Right renal cortex interstitium (tissue), 3 donors: ENCODE data around the gene MPZL3. TPM values are rescaled to one million over a fixed set of nuclear protein-coding genes. Genes with fewer than 3 reads are reported as not detected.

Experiments used
- DNase-seq, 3 donors: peaks; one replicate each; pipeline ENCODE4 v3.0.0-alpha.2; 2013; ENCODE audit warnings: low read depth in 3 of 3, low spot score in 2 of 3
- polyA plus RNA-seq, 3 donors: library from polyadenylated mRNA; unstranded; fragments of 120-200 nt; gene quantifications; one replicate each; pipeline ENCODE4 v1.2.1, GENCODE V29; 2013; ENCODE audit not compliant: insufficient read length in 3 of 3

MPZL3 gene
- polyA plus RNA-seq, 3 donors = 4.7 to 6.1 (median 5.3) TPM

- DNase-seq = no peak
These were observed 18.3 kb downstream of the MPZL3 start for GRCh38 chr11:118233850-118234249.

- no peak for DNase-seq
These were observed 18.8 kb downstream of the MPZL3 start for GRCh38 chr11:118233377-118233776.

GRCh38 chr11:118232659-118233058 lies 19.5 kb downstream of the MPZL3 start:
- no peak for DNase-seq

- no peak for DNase-seq
These were observed 20.7 kb downstream of the MPZL3 start for GRCh38 chr11:118231461-118231860.

- no peak for DNase-seq
These were observed 22.1 kb downstream of the MPZL3 start for GRCh38 chr11:118230088-118230487.

GRCh38 chr11:118229274-118229847 lies 22.8 kb downstream of the MPZL3 start:
- DNase-seq = no peak

GRCh38 chr11:118227865-118228785 lies 24.0 kb downstream of the MPZL3 start:
- no peak for DNase-seq

GRCh38 chr11:118226781-118227180 lies 25.4 kb downstream of the MPZL3 start:
- no peak for DNase-seq

GRCh38 chr11:118226296-118226695 lies 25.9 kb downstream of the MPZL3 start:
- DNase-seq = no peak

- no peak for DNase-seq
These were observed 27.5 kb downstream of the MPZL3 start, which contains the start of gene JAML for GRCh38 chr11:118224511-118225188. Gene JAML (minus strand): TSS chr11:118225011. CDS start chr11:118214866, 10,145 bp downstream.

- no peak for DNase-seq
These were observed 28.2 kb downstream of the MPZL3 start for GRCh38 chr11:118223992-118224391.

GRCh38 chr11:118223570-118223969 lies 28.6 kb downstream of the MPZL3 start:
- DNase-seq = no peak

- no peak for DNase-seq
These were observed 29.7 kb downstream of the MPZL3 start for GRCh38 chr11:118222437-118222836.

GRCh38 chr11:118221419-118221818 lies 30.7 kb downstream of the MPZL3 start:
- DNase-seq = no peak

- DNase-seq = no peak
These were observed 32.4 kb downstream of the MPZL3 start for GRCh38 chr11:118219732-118220131.

GRCh38 chr11:118219244-118219643 lies 32.9 kb downstream of the MPZL3 start:
- DNase-seq = no peak

- no peak for DNase-seq
These were observed 34.6 kb downstream of the MPZL3 start for GRCh38 chr11:118217575-118217974.

GRCh38 chr11:118216621-118217481 lies 35.3 kb downstream of the MPZL3 start:
- DNase-seq = no peak

- no peak for DNase-seq
These were observed 36.4 kb downstream of the MPZL3 start for GRCh38 chr11:118215765-118216164.

GRCh38 chr11:118215262-118215661 lies 36.9 kb downstream of the MPZL3 start:
- DNase-seq = no peak
